CD4-positive, alpha-beta T cell treated with Interleukin-4 for 4 hours (primary cell): Measurements from ENCODE around the gene NNMT.

Experiments used
- DNase-seq: peaks from one replicate; pipeline ENCODE4 v3.0.0-alpha.2; 2020

NNMT gene

DNA sequence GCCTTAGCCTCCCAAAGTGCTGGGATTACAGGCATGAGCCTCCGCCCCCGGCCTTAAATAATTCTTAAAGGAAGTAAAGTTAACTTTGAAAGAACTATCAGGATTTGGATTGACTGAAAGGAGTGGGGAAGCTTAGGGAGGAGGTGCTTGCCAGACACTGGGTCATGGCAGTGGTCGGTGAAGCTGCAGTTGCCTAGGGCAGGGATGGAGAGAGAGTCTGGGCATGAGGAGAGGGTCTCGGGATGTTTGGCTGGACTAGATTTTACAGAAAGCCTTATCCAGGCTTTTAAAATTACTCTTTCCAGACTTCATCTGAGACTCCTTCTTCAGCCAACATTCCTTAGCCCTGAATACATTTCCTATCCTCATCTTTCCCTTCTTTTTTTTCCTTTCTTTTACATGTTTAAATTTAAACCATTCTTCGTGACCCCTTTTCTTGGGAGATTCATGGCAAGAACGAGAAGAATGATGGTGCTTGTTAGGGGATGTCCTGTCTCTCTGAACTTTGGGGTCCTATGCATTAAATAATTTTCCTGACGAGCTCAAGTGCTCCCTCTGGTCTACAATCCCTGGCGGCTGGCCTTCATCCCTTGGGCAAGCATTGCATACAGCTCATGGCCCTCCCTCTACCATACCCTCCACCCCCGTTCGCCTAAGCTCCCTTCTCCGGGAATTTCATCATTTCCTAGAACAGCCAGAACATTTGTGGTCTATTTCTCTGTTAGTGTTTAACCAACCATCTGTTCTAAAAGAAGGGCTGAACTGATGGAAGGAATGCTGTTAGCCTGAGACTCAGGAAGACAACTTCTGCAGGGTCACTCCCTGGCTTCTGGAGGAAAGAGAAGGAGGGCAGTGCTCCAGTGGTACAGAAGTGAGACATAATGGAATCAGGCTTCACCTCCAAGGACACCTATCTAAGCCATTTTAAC, at the start of gene NNMT:
Gene NNMT, plus strand, starts transcription at position 724 of the 929 bp plus-strand sequence. Its CDS starts 158 bp downstream, at position 882.
- no peak for DNase-seq

DNA sequence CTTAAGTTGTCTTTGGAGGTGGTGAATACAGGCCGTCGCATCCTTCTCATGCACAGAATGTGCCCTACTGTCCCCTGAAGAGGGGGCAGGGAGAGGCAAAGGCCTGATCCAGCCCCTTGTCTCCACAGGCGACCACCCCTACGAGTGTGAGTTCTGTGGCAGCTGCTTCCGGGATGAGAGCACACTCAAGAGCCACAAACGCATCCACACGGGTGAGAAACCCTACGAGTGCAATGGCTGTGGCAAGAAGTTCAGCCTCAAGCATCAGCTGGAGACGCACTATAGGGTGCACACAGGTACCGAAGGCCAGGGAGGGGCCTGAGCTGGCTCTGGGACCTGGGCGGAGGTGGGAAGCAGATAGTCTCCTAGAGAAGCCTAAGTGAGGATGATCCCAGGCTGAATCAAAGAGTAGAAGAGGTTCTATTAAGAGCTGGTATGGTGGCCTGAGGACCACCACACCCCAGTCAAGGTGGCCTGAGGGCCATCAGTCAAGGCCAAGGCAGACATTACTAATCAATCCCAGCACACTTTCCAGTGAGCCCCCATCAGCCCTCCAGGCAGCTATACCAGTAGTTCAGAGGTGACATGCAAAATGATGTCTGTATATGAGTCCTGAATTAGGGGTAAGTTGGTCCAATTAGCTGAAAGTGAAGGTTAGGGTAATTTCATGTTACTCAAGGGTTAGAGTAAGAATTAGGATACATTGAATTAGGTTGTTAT, 49.0 kb upstream of the NNMT start:
- DNase-seq: no peak

GRCh38 chr11:114250180-114250579, 46.0 kb upstream of the NNMT start:
- DNase-seq: no peak

GRCh38 chr11:114250993-114251814, 45.0 kb upstream of the NNMT start:
- no peak for DNase-seq

- no peak for DNase-seq
Measured at GRCh38 chr11:114251815-114252337, 44.3 kb upstream of the NNMT start.

DNA sequence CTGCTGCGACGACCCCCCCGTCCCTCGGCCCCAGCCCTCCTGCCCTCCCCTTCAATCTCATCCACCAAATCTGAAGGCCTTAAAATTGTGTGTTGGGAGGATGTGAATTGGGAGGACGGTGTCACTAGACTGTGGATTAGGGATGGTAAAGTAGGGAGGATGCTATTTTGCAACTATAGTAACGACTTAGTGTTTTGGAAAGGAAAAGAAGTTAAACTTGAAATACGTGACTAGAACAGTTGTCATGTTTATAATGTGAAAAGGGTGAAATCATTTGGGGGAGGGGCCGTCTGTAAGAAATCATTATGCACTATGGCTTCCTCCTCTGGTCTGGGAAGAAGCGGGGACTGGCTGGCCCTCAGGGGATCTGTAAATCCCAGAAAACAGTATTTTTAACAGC, 43.4 kb upstream of the NNMT start:
- no peak for DNase-seq

GRCh38 chr11:114253771-114254170, 42.4 kb upstream of the NNMT start:
- no peak for DNase-seq

DNA sequence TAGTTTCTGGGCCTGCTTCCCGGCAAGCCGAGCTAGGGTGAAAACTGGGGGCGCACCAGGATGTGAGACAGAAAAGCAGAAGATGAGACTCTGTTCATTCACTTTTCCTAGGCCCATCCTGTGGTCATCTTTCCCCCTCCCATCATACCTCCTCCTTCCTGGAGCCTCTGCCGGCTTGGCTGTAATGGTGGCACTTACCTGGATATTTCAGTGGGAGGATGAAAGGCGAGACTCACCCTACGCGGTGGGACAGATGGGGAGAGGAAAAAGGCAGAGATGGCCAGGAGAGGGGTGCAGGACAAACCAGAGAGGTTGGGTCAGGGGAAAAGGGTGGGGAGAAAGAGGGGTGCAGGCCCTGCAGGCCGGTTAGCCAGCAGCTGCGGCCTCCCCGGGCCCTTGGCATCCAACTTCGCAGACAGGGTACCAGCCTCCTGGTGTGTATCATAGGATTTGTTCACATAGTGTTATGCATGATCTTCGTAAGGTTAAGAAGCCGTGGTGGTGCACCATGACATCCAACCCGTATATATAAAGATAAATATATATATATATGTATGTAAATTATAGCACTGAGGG, 41.5 kb upstream of the NNMT start:
- DNase-seq: no peak

- no peak for DNase-seq
Measured at GRCh38 chr11:114255289-114255688, 40.9 kb upstream of the NNMT start.

- no peak for DNase-seq
Measured at GRCh38 chr11:114256176-114256966, 39.8 kb upstream of the NNMT start.

GRCh38 chr11:114256967-114257286, 39.3 kb upstream of the NNMT start:
- no peak for DNase-seq

DNA sequence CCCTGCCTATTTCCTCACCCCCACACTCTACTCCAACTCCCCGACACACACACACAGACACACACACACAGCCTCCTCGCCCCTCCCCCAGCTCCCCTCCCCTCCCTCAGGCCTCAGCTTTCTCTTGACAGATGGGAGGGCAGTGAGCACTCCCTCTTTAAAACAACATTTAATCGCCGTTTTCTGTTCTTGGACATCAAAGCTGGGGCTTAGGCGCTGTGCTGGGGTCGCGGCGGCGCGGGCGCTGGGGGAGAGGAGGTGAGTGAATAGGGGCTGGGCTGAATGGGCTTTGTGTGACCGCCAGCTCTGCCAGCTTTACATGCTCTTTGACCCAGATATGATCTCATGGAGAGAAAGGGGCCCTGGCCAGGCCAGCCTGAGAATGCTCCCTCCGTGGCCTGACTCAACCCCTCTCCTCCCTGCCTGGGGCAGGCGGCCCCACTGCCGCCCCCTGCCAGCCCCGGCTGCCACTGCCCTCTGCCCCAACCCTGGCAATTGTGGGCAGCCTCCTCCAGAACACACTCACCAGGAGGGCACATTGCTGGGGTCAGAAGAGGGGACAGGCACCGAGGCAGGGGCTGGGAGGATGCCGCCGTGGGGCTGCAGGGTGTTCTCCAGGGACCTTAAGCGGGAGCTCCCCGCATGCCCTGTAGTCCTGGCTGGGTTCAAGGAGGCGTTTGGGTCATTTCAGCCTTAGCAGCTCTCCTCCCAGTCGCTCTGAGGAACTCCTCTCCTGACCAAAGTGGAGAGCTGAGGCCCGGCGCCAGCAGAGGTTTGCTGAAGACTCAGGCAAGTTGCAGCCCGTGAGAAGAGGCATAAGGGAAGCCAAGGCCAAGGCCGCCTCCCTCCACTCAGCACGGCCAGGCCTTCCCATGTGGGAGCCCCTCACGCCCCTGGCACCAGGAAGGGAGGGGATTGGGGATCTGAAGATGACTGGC, 38.3 kb upstream of the NNMT start:
- DNase-seq: no peak

GRCh38 chr11:114258696-114259095, 37.5 kb upstream of the NNMT start:
- no peak for DNase-seq

DNA sequence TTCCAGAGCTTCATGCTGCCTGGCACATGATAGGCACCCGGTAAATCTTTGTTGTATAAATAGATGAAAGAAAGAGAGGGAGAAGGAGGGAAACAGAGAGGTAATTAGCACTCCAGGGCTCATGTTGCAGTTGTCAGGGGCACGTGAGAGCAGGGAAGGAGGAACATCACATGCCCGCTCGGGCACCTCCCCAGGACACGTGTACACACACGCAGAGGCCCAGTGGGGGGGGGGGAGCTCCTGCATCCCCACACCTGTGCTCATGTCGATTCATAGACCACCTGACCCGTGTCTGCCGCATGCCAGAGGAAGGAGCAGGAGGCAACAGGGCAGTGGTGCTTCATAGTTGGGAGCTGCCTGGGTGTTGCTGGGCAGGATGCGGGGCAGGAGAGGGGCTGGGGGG, 37.1 kb upstream of the NNMT start:
- no peak for DNase-seq

- DNase-seq: no peak
Measured at GRCh38 chr11:114259551-114259983, 36.6 kb upstream of the NNMT start.

GRCh38 chr11:114260077-114260476, 36.1 kb upstream of the NNMT start:
- no peak for DNase-seq

- DNase-seq: no peak
Measured at GRCh38 chr11:114260483-114260882, 35.7 kb upstream of the NNMT start.

GRCh38 chr11:114261791-114262190, 34.4 kb upstream of the NNMT start:
- DNase-seq: no peak

DNA sequence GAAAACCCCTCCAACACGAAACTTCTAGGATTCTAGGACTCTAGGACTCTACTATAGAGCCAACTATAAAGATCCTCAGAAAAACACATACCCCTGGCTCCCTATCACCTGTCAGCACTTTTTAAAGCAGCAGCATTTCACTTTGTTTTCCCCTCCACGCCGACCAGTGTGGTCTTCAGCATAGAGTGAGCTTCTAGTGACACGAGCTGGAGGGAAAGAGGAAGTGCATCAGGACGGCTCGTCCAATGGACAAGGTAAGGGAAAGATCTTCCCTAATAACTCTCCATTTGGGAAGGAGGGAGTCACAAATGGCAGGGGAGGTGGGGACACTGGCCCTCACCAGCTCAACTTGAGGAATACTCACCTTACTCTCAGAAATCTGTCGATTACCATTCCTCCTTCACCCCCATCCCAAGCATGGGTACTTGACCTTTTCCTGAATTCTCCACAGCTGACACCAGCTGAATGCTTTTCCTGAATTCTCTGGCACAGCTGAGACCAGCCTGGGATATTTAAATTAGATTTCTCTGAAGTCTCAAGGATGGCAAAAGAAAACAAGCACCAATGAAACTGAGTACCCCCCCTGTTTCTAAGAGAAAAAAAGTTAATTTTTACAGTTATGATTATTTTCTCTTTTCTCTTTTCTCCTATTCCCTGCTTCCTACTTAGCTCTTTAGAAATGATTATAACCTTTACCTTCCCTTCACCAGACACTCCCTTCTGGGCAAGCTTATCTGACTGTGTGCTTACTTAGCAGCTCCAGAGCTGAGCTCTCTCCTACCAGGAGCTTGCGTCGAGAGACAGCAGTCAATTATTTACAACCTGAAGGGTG, 33.3 kb upstream of the NNMT start:
- DNase-seq: peak; percentile 17
